Esophagus (tissue), 2 donors: ENCODE measurements around the gene RPS3. TPM values are rescaled to one million over a fixed set of nuclear protein-coding genes. Genes with fewer than 3 reads are reported as not detected.
A peak's percentile ranks its signal among the peaks of the same experiment; 100 is the strongest.

ENCODE experiments used
- H3K27ac ChIP-seq, 2 donors: one replicate each; pipeline ENCODE4 v1.5.1; 2013; ENCODE audit warnings: low read depth in 2 of 2, mild to moderate bottlenecking in 2 of 2, inconsistent platforms in 1 of 2, low read length in 1 of 2, moderate library complexity in 1 of 2
- H3K27me3 ChIP-seq, 2 donors: one replicate each; pipeline ENCODE4 v1.6.1; 2013; ENCODE audit warnings: low read length in 2 of 2, control low read depth in 1 of 2, mild to moderate bottlenecking in 1 of 2; ENCODE audit not compliant: insufficient read depth in 2 of 2, control insufficient read depth in 1 of 2
- H3K36me3 ChIP-seq, 2 donors: one replicate each; pipeline ENCODE4 v1.6.1; 2013; ENCODE audit warnings: low read length in 1 of 2; ENCODE audit not compliant: control insufficient read depth in 2 of 2, insufficient read depth in 2 of 2
- H3K4me1 ChIP-seq, 2 donors: one replicate each; pipeline ENCODE4 v1.6.1; 2013; ENCODE audit warnings: low read length in 1 of 2; ENCODE audit not compliant: control insufficient read depth in 2 of 2, insufficient read depth in 2 of 2
- H3K4me3 ChIP-seq, 2 donors: one replicate each; pipeline ENCODE4 v1.5.1; 2013; ENCODE audit warnings: low read length in 2 of 2, mild to moderate bottlenecking in 2 of 2, low read depth in 1 of 2, moderate library complexity in 1 of 2
- H3K9me3 ChIP-seq, 2 donors: one replicate each; pipeline ENCODE4 v1.6.1; 2013; ENCODE audit warnings: mild to moderate bottlenecking in 2 of 2, low read depth in 1 of 2, low read length in 1 of 2, moderate library complexity in 1 of 2; ENCODE audit not compliant: control insufficient read depth in 2 of 2, insufficient read depth in 1 of 2
- WGBS, 2 donors: extraction: QIAGEN DNeasy Blood & Tissue Kit; methylation state at CpG; one replicate each; pipeline ENCODE4 v1.1.7; 2013; 5-methylcytosine and 5-hydroxymethylcytosine counted together
- polyA plus RNA-seq, 2 donors: library from polyadenylated mRNA; stranded (reverse); fragments of 200-250 nt; gene quantifications; one replicate each; pipeline ENCODE4 v1.2.3, GENCODE V29; 2013
- donor health status: healthy with polysubstance abuse.
- donor health status: Bipolar disorder and iron deficiency.

The RPS3 gene
- polyA plus RNA-seq: 1,000 to 10,000 TPM; 1,864 to 2,574 TPM

- peaks cover 0 to 4% of the 10 kb centered on the region in 2 donors for H3K4me1 ChIP-seq
- H3K9me3 ChIP-seq: no peaks in the 10 kb centered on the region
- peak within 1 kb of the TSS; percentile 88 to 95 for H3K4me3 ChIP-seq
- H3K36me3 ChIP-seq: peaks cover 18 to 26% of the 10 kb centered on the region in 2 donors
- H3K27me3 ChIP-seq: no peaks in the 10 kb centered on the region
- 0% methylated on average over 55 of the region's 55 CpGs for WGBS, 2 donors
- peak within 1 kb of the TSS; percentile 88 to 98 for H3K27ac ChIP-seq
These were observed at the start of gene RPS3 for GRCh38 chr11:75399344-75400145. TSS of gene RPS3 (plus strand) at chr11:75399518. CDS start at chr11:75399548, 30 bp downstream.

GRCh38 chr11:75349521-75350116, 49.7 kb upstream of the RPS3 start:
- H3K36me3 ChIP-seq: no peaks in the 10 kb centered on the region
- 55 to 61% methylated on average over 4 of the region's 4 CpGs for WGBS, 2 donors
- H3K27me3 ChIP-seq: no peaks in the 10 kb centered on the region
- H3K9me3 ChIP-seq: no peaks in the 10 kb centered on the region
- peaks cover 13 to 39% of the 10 kb centered on the region in 2 donors for H3K4me1 ChIP-seq
- peak overlapping the region; percentile 85 to 89 for H3K27ac ChIP-seq
- H3K4me3 ChIP-seq: peak overlapping the region in 1 of 2 donors; percentile 50

- Histone ChIP-seq H3K4me1 (peaks cover 9 to 34% of the 10 kb centered on the region in 2 donors), H3K27me3 (no peaks in the 10 kb centered on the region), H3K4me3 (peak overlapping the region in 1 of 2 donors; percentile 50), H3K27ac (peak overlapping the region; percentile 85 to 89), H3K36me3 (no peaks in the 10 kb centered on the region), H3K9me3 (no peaks in the 10 kb centered on the region)
- WGBS, 2 donors: 53 to 62% methylated on average over 9 of the region's 9 CpGs
These were observed 49.1 kb upstream of the RPS3 start for GRCh38 chr11:75350122-75350742.

- peak overlapping the region; percentile 50 to 70 for H3K4me3 ChIP-seq
- 6 to 7% methylated on average over 34 to 47 of the region's 47 CpGs for WGBS, 2 donors
- H3K27ac ChIP-seq: peak overlapping the region; percentile 85 to 89
- no peaks in the 10 kb centered on the region for H3K9me3 ChIP-seq
- no peaks in the 10 kb centered on the region for H3K36me3 ChIP-seq
- no peaks in the 10 kb centered on the region for H3K27me3 ChIP-seq
- H3K4me1 ChIP-seq: peaks cover 9 to 33% of the 10 kb centered on the region in 2 donors
These were observed 48.4 kb upstream of the RPS3 start for GRCh38 chr11:75350743-75351540.

- H3K36me3 ChIP-seq: no peaks in the 10 kb centered on the region
- peak within 1 kb of the TSS; percentile 50 to 70 for H3K4me3 ChIP-seq
- no peaks in the 10 kb centered on the region for H3K9me3 ChIP-seq
- H3K4me1 ChIP-seq: peaks cover 9 to 32% of the 10 kb centered on the region in 2 donors
- WGBS, 2 donors: 1% methylated on average over 19 to 38 of the region's 38 CpGs
- H3K27me3 ChIP-seq: no peaks in the 10 kb centered on the region
- peak within 1 kb of the TSS; percentile 85 to 89 for H3K27ac ChIP-seq
These were observed 47.9 kb upstream of the RPS3 start, which contains the start of gene ARRB1 for GRCh38 chr11:75351541-75351790. TSS of gene ARRB1 (minus strand) at chr11:75351661. CDS start at chr11:75351607, 54 bp downstream.

GRCh38 chr11:75351791-75352587, 47.3 kb upstream of the RPS3 start:
- H3K4me1 ChIP-seq: peaks cover 5 to 29% of the 10 kb centered on the region in 2 donors
- 1 to 3% methylated on average over 55 to 64 of the region's 64 CpGs for WGBS, 2 donors
- no peaks in the 10 kb centered on the region for H3K9me3 ChIP-seq

GRCh38 chr11:75352588-75353206, 46.6 kb upstream of the RPS3 start:
- Histone ChIP-seq H3K36me3 (no peaks in the 10 kb centered on the region), H3K4me1 (peaks cover 4 to 27% of the 10 kb centered on the region in 2 donors), H3K27me3 (no peaks in the 10 kb centered on the region), H3K9me3 (no peaks in the 10 kb centered on the region), H3K27ac (peak overlapping the region in 1 of 2 donors; percentile 85), H3K4me3 (peak overlapping the region in 1 of 2 donors; percentile 50)
- 26 to 33% methylated on average over 5 of the region's 5 CpGs for WGBS, 2 donors

More at GRCh38 chr11:75351791-75352587, 47.3 kb upstream of the RPS3 start:
- Histone ChIP-seq H3K36me3 (no peaks in the 10 kb centered on the region), H3K27me3 (no peaks in the 10 kb centered on the region), H3K27ac (peak overlapping the region; percentile 85 to 89), H3K4me3 (peak overlapping the region; percentile 50 to 70)

GRCh38 chr11:75355051-75355450, 44.3 kb upstream of the RPS3 start:
- H3K4me1 ChIP-seq: peaks cover 0 to 17% of the 10 kb centered on the region in 2 donors
- no peak overlapping the region for H3K4me3 ChIP-seq

More at GRCh38 chr11:75355051-75355450, 44.3 kb upstream of the RPS3 start:
- Histone ChIP-seq H3K27ac (no peak overlapping the region), H3K9me3 (no peaks in the 10 kb centered on the region), H3K36me3 (no peaks in the 10 kb centered on the region), H3K27me3 (no peaks in the 10 kb centered on the region)
- WGBS, 2 donors: 66 to 84% methylated on average over 10 of the region's 10 CpGs
